Tibial nerve (tissue), 4 donors: ENCODE results near the gene GP9. TPM values are rescaled to one million over a fixed set of nuclear protein-coding genes. Genes with fewer than 3 reads are reported as not detected.

Source experiments
- DNase-seq, 2 donors: peaks; one replicate each; pipeline ENCODE4 v3.0.0-alpha.2; 2019; ENCODE audit warnings: low spot score in 2 of 2
- H3K27ac ChIP-seq, 4 donors: fragments of 200-600 bp; sonication (generic) in 3 of 4; one replicate each; pipeline ENCODE4 v1.5.1; 2017 to 2019; ENCODE audit warnings: mild to moderate bottlenecking in 1 of 4
- H3K27me3 ChIP-seq, 2 donors: fragments of 200-600 bp; sonication (generic) in 1 of 2; one replicate each; pipeline versions ENCODE4 v1.5.1 to v1.6.0; 2017 to 2019
- H3K36me3 ChIP-seq, 3 donors: fragments of 200-600 bp; sonication (generic); one replicate each; pipeline ENCODE4 v1.5.1; 2018 to 2019
- H3K4me1 ChIP-seq, 4 donors: fragments of 200-600 bp; sonication (generic) in 3 of 4; one replicate each; pipeline ENCODE4 v1.5.1; 2017 to 2019
- H3K4me3 ChIP-seq, 4 donors: fragments of 200-600 bp; sonication (generic) in 3 of 4; one replicate each; pipeline ENCODE4 v1.5.1; 2017 to 2019; ENCODE audit warnings: mild to moderate bottlenecking in 1 of 4, moderate library complexity in 1 of 4
- H3K9me3 ChIP-seq, 4 donors: fragments of 200-600 bp; sonication (generic) in 3 of 4; one replicate each; pipeline ENCODE4 v1.5.1; 2017 to 2019
- EP300 ChIP-seq, 2 donors: sonication (generic); formaldehyde crosslinking; IDR thresholded peaks; one replicate each; pipeline ENCODE4 v1.6.1; 2017; ENCODE audit warnings: antibody characterized with exemption in 2 of 2, mild to moderate bottlenecking in 1 of 2
- POLR2A ChIP-seq, 2 donors: fragments of 450-650 bp; IDR thresholded peaks; one replicate each; pipeline ENCODE4 v1.6.1; 2017; ENCODE audit warnings: antibody characterized with exemption in 2 of 2, mild to moderate bottlenecking in 2 of 2, moderate library complexity in 2 of 2
- WGBS, 2 donors: methylation state at CpG; one replicate each; pipeline ENCODE4 v1.1.5; 2018; 5-methylcytosine and 5-hydroxymethylcytosine counted together
- total RNA-seq, 4 donors: library from RNA; depleted of rRNA; stranded (reverse); fragments of >200 nt; gene quantifications; one replicate each; pipeline ENCODE4 v1.1.0, GENCODE V29; 2016
- TF ChIP-seq, protein P1 (sequence below), 5 experiments: fragments of 200-600 bp in 3 of 5; fragments of 450-650 bp in 2 of 5; sonication (generic) in 3 of 5; IDR thresholded peaks; one replicate each; pipeline ENCODE4 v1.5.1; 2016 to 2019; ENCODE audit warnings: antibody characterized with exemption in 5 of 5, mild to moderate bottlenecking in 3 of 5, moderate library complexity in 2 of 5

Gene GP9
- total RNA-seq, 4 donors from 2014 or later = not detected

DNA sequence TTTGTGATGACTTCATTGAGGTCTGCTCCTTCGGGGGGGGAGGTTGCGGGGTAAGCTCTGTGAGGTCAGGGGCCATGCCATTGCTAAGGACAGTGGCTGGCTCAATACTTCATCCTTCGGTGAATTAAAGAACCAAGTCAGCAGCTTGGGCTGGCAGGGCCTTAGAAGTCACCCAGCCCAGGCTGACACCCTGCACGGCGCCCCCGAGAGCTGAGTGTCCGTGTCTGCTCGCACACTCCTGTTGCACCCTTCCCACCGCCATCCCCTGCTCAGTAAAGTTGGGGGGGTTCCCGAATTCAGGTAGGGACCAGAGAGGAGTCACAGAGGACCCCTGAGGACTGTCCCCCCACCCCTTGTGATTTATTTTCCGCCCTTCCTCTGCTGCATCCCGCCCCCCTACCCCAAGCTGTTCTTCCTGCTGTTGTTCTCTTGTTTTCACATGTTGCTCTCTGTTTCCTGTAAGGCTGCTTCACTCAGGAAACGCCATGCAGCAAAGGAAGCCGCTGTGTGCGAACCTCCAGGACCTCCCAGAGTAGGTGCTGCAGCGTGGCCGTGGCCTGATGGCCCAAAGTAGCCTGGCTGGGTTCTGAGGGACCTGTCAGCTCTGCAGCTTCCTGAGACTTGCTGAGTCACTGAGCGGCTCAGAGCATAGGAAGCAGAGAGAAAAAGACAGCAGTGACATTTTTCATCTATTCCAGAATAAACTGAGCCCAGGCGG lies 45.0 kb upstream of the GP9 start:
- no peaks in the 10 kb centered on the region for H3K27me3 ChIP-seq
- H3K4me1 ChIP-seq = peaks cover 0 to 16% (median 7%) of the 10 kb centered on the region in 4 donors
- 57 to 68% methylated on average over 19 of the region's 19 CpGs for WGBS, 2 donors
- H3K9me3 ChIP-seq = no peaks in the 10 kb centered on the region
- H3K4me3 ChIP-seq = no peak overlapping the region
- no peaks in the 10 kb centered on the region for H3K36me3 ChIP-seq
- no peak for TF ChIP-seq POLR2A (IDR thresholded peaks at IDR 0.05)
- TF ChIP-seq EP300 (IDR thresholded peaks at IDR 0.05) = peak in 1 of 2 donors; percentile 21
- TF ChIP-seq, protein P1, sequence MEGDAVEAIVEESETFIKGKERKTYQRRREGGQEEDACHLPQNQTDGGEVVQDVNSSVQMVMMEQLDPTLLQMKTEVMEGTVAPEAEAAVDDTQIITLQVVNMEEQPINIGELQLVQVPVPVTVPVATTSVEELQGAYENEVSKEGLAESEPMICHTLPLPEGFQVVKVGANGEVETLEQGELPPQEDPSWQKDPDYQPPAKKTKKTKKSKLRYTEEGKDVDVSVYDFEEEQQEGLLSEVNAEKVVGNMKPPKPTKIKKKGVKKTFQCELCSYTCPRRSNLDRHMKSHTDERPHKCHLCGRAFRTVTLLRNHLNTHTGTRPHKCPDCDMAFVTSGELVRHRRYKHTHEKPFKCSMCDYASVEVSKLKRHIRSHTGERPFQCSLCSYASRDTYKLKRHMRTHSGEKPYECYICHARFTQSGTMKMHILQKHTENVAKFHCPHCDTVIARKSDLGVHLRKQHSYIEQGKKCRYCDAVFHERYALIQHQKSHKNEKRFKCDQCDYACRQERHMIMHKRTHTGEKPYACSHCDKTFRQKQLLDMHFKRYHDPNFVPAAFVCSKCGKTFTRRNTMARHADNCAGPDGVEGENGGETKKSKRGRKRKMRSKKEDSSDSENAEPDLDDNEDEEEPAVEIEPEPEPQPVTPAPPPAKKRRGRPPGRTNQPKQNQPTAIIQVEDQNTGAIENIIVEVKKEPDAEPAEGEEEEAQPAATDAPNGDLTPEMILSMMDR (IDR thresholded peaks at IDR 0.05) = no peak
- no peak for DNase-seq
- peak overlapping the region in 3 of 4 donors; percentile 16 to 54 (median 17) for H3K27ac ChIP-seq

DNA sequence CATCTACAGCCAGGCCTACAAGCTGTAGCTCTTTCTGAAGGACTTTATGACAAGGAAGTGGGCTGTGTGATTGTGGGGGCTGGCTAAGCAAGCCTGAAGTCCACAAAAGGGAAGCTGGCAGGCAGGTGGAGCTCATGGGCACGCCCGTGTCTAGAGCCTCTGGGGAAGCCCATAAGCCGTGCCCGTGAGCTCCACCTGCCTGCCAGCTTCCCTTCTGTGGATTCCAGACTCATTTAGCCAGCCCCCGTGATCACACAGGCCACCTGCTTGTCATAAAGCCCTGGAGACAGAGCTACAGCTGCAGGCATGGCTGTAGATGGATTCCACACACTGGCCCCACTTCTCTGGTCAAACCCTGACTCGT lies 44.2 kb upstream of the GP9 start:
- H3K27ac ChIP-seq = peak overlapping the region in 2 of 4 donors; percentile 16 to 54
- WGBS, 2 donors = 44 to 53% methylated on average over 3 to 6 of the region's 6 CpGs
- no peaks in the 10 kb centered on the region for H3K9me3 ChIP-seq
- H3K4me3 ChIP-seq = no peak overlapping the region
- no peak for DNase-seq
- H3K4me1 ChIP-seq = peaks cover 0 to 16% (median 7%) of the 10 kb centered on the region in 4 donors
- no peaks in the 10 kb centered on the region for H3K27me3 ChIP-seq
- H3K36me3 ChIP-seq = no peaks in the 10 kb centered on the region
- TF ChIP-seq POLR2A (IDR thresholded peaks at IDR 0.05) (no peak), EP300 (IDR thresholded peaks at IDR 0.05) (no peak)
- TF ChIP-seq, protein P1 (IDR thresholded peaks at IDR 0.05) = peak in 1 of 5 experiments; percentile 27

DNA sequence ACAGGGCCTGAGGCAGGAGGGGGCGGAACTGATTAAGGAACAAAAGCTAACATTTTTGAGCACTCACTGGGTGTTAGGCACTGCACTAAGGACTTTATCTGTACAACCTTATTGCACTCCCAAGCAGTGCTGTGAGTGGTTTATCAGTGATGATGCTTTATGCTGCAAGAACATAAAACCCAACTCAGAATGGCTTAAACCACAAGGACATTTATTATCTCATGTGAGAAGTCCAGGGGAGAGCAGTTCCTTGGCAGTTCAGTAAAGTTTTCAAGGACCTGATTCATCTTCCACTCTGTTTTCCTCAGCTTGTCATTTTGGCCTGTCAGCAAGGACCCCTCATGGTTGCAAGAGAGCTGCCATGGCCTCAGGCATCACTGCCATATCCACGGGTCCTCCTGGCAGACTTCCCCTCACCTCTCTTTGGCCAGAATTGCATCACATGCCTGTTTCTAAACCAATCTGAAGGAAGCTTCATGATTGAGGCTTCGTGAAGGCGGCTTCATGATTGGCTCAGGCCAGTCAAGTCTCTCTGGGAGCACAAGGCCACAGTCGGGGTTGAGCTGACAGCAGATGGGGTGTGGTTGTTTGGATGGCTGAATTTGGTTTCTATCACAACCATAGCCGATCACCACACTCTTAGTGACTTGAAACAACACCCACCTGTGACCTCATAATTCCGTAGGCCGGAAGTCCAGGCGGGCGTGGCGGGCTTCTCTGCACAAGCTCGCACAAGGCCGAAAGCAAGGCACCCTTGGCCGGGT lies 43.7 kb upstream of the GP9 start:
- TF ChIP-seq, protein P1 (IDR thresholded peaks at IDR 0.05) = no peak
- no peak for TF ChIP-seq EP300 (IDR thresholded peaks at IDR 0.05)
- no peak for TF ChIP-seq POLR2A (IDR thresholded peaks at IDR 0.05)
- Histone ChIP-seq H3K27me3 (no peaks in the 10 kb centered on the region), H3K4me1 (peaks cover 0 to 16% (median 7%) of the 10 kb centered on the region in 4 donors), H3K9me3 (no peaks in the 10 kb centered on the region), H3K4me3 (no peak overlapping the region), H3K27ac (peak overlapping the region in 2 of 4 donors; percentile 24 to 54), H3K36me3 (no peaks in the 10 kb centered on the region)
- DNase-seq = no peak
- 74 to 83% methylated on average over 14 of the region's 14 CpGs for WGBS, 2 donors

DNA sequence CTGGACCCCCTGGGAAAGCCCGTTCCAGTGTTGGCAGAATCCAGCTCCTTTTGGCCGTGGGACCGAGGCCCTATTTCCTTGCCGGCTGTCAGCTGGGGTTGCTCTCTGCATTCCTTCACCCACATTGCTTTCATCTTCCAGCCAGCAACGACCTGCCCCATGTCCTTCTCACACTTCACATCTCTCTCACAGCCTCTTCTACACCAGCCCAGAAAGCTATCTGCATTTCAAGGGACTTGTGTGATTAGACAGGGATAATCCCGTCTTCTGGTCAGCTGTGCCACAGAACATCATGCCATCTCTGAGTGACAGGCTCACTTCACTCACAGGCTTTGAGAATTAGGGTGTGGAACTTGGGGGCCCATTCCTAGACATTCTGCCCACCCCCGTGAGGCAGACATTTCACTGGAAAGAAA lies 43.1 kb upstream of the GP9 start:
- WGBS, 2 donors = 50 to 51% methylated on average over 7 of the region's 7 CpGs
- Histone ChIP-seq H3K27ac (peak overlapping the region in 2 of 4 donors; percentile 22 to 24), H3K36me3 (no peaks in the 10 kb centered on the region)

More for the DNA sequence above, 43.1 kb upstream of the GP9 start:
- no peak overlapping the region for H3K4me3 ChIP-seq
- no peaks in the 10 kb centered on the region for H3K9me3 ChIP-seq
- H3K27me3 ChIP-seq = no peaks in the 10 kb centered on the region
- TF ChIP-seq POLR2A (IDR thresholded peaks at IDR 0.05) = no peak
- TF ChIP-seq EP300 (IDR thresholded peaks at IDR 0.05) = no peak
- TF ChIP-seq, protein P1 (IDR thresholded peaks at IDR 0.05) = no peak
- DNase-seq = no peak
- peaks cover 0 to 19% (median 7%) of the 10 kb centered on the region in 4 donors for H3K4me1 ChIP-seq
